GM12891 (cell line): Measurements from ENCODE around the gene GRIK3.

ENCODE experiments used
- POLR2A ChIP-seq: IDR thresholded peaks from 2 replicates; pipeline ENCODE4 v1.6.1; 2011; ENCODE audit warnings: low read depth, low read length, control low read depth
- TAF1 ChIP-seq: IDR thresholded peaks from 2 replicates; pipeline ENCODE4 v1.6.1; 2011; ENCODE audit warnings: low read depth, low read length, control low read depth

DNA sequence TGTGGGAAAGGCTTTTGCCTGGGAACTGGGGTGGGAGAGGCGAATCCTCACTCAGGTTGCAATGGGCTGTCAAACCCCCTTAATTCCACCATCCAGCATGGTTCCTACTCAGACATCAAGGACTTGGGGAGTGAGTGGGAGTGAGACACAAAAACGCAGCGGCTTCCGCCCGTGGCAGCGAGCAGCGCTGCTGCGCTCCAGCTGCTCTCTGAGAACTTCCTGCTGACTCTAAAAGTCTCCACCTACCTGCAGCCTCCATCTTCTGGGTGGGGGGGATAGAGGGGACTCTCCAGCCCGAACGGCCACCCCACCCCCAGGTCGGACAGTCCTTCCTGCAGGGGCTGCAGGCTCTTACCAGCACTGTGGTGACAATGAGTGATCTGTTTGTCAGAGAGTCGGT lies 184.4 kb downstream of the GRIK3 start:
- TF ChIP-seq TAF1 (no peak), POLR2A (no peak)
